Activated CD8-positive, alpha-beta memory T cell treated with anti-CD3 and anti-CD28 coated beads, Interleukin-2, amount 10 ng/mL, durations not matched to agents 7 days and 5 days (primary cell): Measurements from ENCODE around the gene TGFBRAP1. TPM values are rescaled to one million over a fixed set of nuclear protein-coding genes. Genes with fewer than 3 reads are reported as not detected.
A peak's percentile ranks its signal among the peaks of the same experiment; 100 is the strongest.
"Not testable (repeated sequence)": the region's sequence is repeated elsewhere in the genome, so short reads cannot be mapped to it uniquely, and the experiment has no call there.

Experiments
- ATAC-seq: fragments of 150-1000 bp; cut with Tn5 transposase; one replicate; pipeline ENCODE4 v1.10.0; 2021; ENCODE audit warnings: moderate library complexity
- CTCF ChIA-PET: fragments of 350-600 bp; sonication (Branson Sonifier 250); formaldehyde crosslinking; loops from one replicate; lab custom pipeline; 2021; ENCODE audit warnings: antibody characterized with exemption; lab: Charles Lee
- DNase-seq: peaks from one replicate; pipeline ENCODE4 v3.0.0-alpha.2; 2020
- H3K27ac Mint-ChIP-seq: one replicate; pipeline ENCODE4 v1.8.0; 2021; ENCODE audit warnings: mild to moderate bottlenecking, mixed read lengths
- H3K27me3 Mint-ChIP-seq: one replicate; pipeline ENCODE4 v1.8.0; 2021; ENCODE audit warnings: mixed read lengths
- H3K36me3 Mint-ChIP-seq: one replicate; pipeline ENCODE4 v1.8.0; 2021; ENCODE audit warnings: mild to moderate bottlenecking, mixed read lengths
- H3K4me1 Mint-ChIP-seq: one replicate; pipeline ENCODE4 v1.8.0; 2021; ENCODE audit warnings: mixed read lengths
- H3K4me3 Mint-ChIP-seq: one replicate; pipeline ENCODE4 v1.8.0; 2021; ENCODE audit warnings: mild to moderate bottlenecking, moderate library complexity, mixed read lengths
- H3K9me3 Mint-ChIP-seq: one replicate; pipeline ENCODE4 v1.8.0; 2022; ENCODE audit warnings: low read depth, mixed read lengths
- total RNA-seq, 2 experiments: library from RNA; stranded (reverse); gene quantifications; one replicate each; pipeline ENCODE4 v1.2.3, GENCODE V29; 2021

TGFBRAP1 gene
- total RNA-seq, 2 experiments from 2014 or later, result 19.4 to 22.2 TPM

GRCh38 chr2:105337122-105338019 lies 7.8 kb upstream of the TGFBRAP1 start, which contains the start of gene C2orf49:
Gene C2orf49, plus strand, starts transcription at chr2:105337540. Its CDS starts 48 bp downstream, at chr2:105337588.
- Mint-ChIP-seq H3K27me3 (no peaks in the 10 kb centered on the region), H3K9me3 (no peaks in the 10 kb centered on the region), H3K27ac (peak within 1 kb of the TSS; percentile 100), H3K4me3 (peak within 1 kb of the TSS; percentile 92), H3K36me3 (peaks cover 15% of the 10 kb centered on the region), H3K4me1 (peaks cover 48% of the 10 kb centered on the region)
- DNase-seq (peak; percentile 92), ATAC-seq (peak; percentile 92)
- CTCF ChIA-PET, result interaction anchor here (1.2 to 1.3 kb wide), 2 partner anchors 22 to 184 kb away, joined by 3 to 5 read pairs; no protein-coding TSS in a partner anchor

- no peak for DNase-seq
- no peak for ATAC-seq
- H3K9me3 Mint-ChIP-seq, result no peaks in the 10 kb centered on the region
- no peaks in the 10 kb centered on the region for H3K27me3 Mint-ChIP-seq
- H3K36me3 Mint-ChIP-seq, result peaks cover 15% of the 10 kb centered on the region
- peak overlapping the region; percentile 100 for H3K27ac Mint-ChIP-seq
- peak overlapping the region; percentile 92 for H3K4me3 Mint-ChIP-seq
- CTCF ChIA-PET, result no interaction called here
- peaks cover 48% of the 10 kb centered on the region for H3K4me1 Mint-ChIP-seq
These were observed 7.2 kb upstream of the TGFBRAP1 start for GRCh38 chr2:105336786-105337121.

GRCh38 chr2:105335469-105335868 lies 5.9 kb upstream of the TGFBRAP1 start:
- no peak overlapping the region for H3K4me3 Mint-ChIP-seq
- CTCF ChIA-PET, result interaction anchor here (1.0 to 1.4 kb wide), 3 partner anchors 9 to 179 kb away, joined by 3 to 5 read pairs (median 3); no protein-coding TSS in a partner anchor
- peaks cover 54% of the 10 kb centered on the region for H3K4me1 Mint-ChIP-seq
- no peak for ATAC-seq
- H3K9me3 Mint-ChIP-seq, result no peaks in the 10 kb centered on the region
- no peaks in the 10 kb centered on the region for H3K27me3 Mint-ChIP-seq
- peaks cover 5% of the 10 kb centered on the region for H3K36me3 Mint-ChIP-seq
- H3K27ac Mint-ChIP-seq, result peak overlapping the region; percentile 32
- no peak for DNase-seq

- ATAC-seq (no peak), DNase-seq (no peak)
- Mint-ChIP-seq H3K27ac (no peak overlapping the region), H3K36me3 (no peaks in the 10 kb centered on the region), H3K4me3 (no peak overlapping the region), H3K27me3 (no peaks in the 10 kb centered on the region), H3K4me1 (peaks cover 51% of the 10 kb centered on the region), H3K9me3 (no peaks in the 10 kb centered on the region)
- CTCF ChIA-PET, result no interaction called here
These were observed 4.7 kb upstream of the TGFBRAP1 start for GRCh38 chr2:105334211-105334610.

- no peaks in the 10 kb centered on the region for H3K9me3 Mint-ChIP-seq
- peaks cover 3% of the 10 kb centered on the region for H3K36me3 Mint-ChIP-seq
- H3K4me1 Mint-ChIP-seq, result peaks cover 43% of the 10 kb centered on the region
- CTCF ChIA-PET, result interaction anchor here (1.0 to 1.1 kb wide), 2 partner anchors 11 to 29 kb away, joined by 5 to 6 read pairs; no protein-coding TSS in a partner anchor
- ATAC-seq, result no peak
- no peaks in the 10 kb centered on the region for H3K27me3 Mint-ChIP-seq
- peak overlapping the region; percentile 80 for H3K4me3 Mint-ChIP-seq
- peak overlapping the region; percentile 88 for H3K27ac Mint-ChIP-seq
- no peak for DNase-seq
These were observed 1.3 kb upstream of the TGFBRAP1 start for GRCh38 chr2:105330681-105331375.

GRCh38 chr2:105329197-105329554 lies 359 bp downstream of the TGFBRAP1 start:
- peak overlapping the region; percentile 83 for H3K4me3 Mint-ChIP-seq
- no peaks in the 10 kb centered on the region for H3K9me3 Mint-ChIP-seq
- H3K27ac Mint-ChIP-seq, result peak overlapping the region; percentile 68
- H3K27me3 Mint-ChIP-seq, result no peaks in the 10 kb centered on the region
- CTCF ChIA-PET, result interaction anchor here (1.4 to 2.0 kb wide), 2 partner anchors 11 to 18 kb away, joined by 3 to 6 read pairs; no protein-coding TSS in a partner anchor
- H3K36me3 Mint-ChIP-seq, result peaks cover 7% of the 10 kb centered on the region
- ATAC-seq, result peak; percentile 21
- H3K4me1 Mint-ChIP-seq, result peaks cover 37% of the 10 kb centered on the region
- DNase-seq, result peak; percentile 46

- Mint-ChIP-seq H3K27me3 (no peaks in the 10 kb centered on the region), H3K27ac (peak overlapping the region; percentile 68), H3K9me3 (no peaks in the 10 kb centered on the region), H3K36me3 (peaks cover 7% of the 10 kb centered on the region), H3K4me1 (peaks cover 41% of the 10 kb centered on the region), H3K4me3 (peak overlapping the region; percentile 83)
- DNase-seq, result peak; percentile 72
- no peak for ATAC-seq
- CTCF ChIA-PET, result interaction anchor here (1.3 to 2.0 kb wide), 3 partner anchors 10 to 41 kb away, joined by 3 to 6 read pairs (median 3); no protein-coding TSS in a partner anchor
These were observed 996 bp downstream of the TGFBRAP1 start for GRCh38 chr2:105328281-105329196.

- H3K4me1 Mint-ChIP-seq, result peaks cover 46% of the 10 kb centered on the region
- no peaks in the 10 kb centered on the region for H3K27me3 Mint-ChIP-seq
- peak overlapping the region; percentile 83 for H3K4me3 Mint-ChIP-seq
- peaks cover 11% of the 10 kb centered on the region for H3K36me3 Mint-ChIP-seq
- no peaks in the 10 kb centered on the region for H3K9me3 Mint-ChIP-seq
- no peak for ATAC-seq
- CTCF ChIA-PET, result interaction anchor here (1.3 kb wide), 1 partner anchor 40 kb away, joined by 3 read pairs; no protein-coding TSS in a partner anchor
- no peak overlapping the region for H3K27ac Mint-ChIP-seq
- DNase-seq, result no peak
These were observed 1.8 kb downstream of the TGFBRAP1 start for GRCh38 chr2:105327690-105328089.

GRCh38 chr2:105327271-105327670 lies 2.3 kb downstream of the TGFBRAP1 start:
- H3K36me3 Mint-ChIP-seq, result peaks cover 12% of the 10 kb centered on the region
- H3K4me1 Mint-ChIP-seq, result peaks cover 48% of the 10 kb centered on the region
- not testable (repeated sequence) for H3K27ac Mint-ChIP-seq, H3K4me3 Mint-ChIP-seq, DNase-seq, ATAC-seq, H3K9me3 Mint-ChIP-seq, H3K27me3 Mint-ChIP-seq
- CTCF ChIA-PET, result interaction anchor here (1.3 kb wide), 1 partner anchor 39 kb away, joined by 3 read pairs; no protein-coding TSS in a partner anchor

- Mint-ChIP-seq H3K27me3 (no peaks in the 10 kb centered on the region), H3K4me1 (peaks cover 43% of the 10 kb centered on the region), H3K27ac (no peak overlapping the region), H3K9me3 (no peaks in the 10 kb centered on the region), H3K36me3 (peaks cover 12% of the 10 kb centered on the region), H3K4me3 (no peak overlapping the region)
- ATAC-seq (no peak), DNase-seq (no peak)
- CTCF ChIA-PET, result interaction anchor here (1.5 kb wide), 1 partner anchor 37 kb away, joined by 3 read pairs; no protein-coding TSS in a partner anchor
These were observed 4.1 kb downstream of the TGFBRAP1 start for GRCh38 chr2:105325389-105325963.

GRCh38 chr2:105324732-105325131 lies 4.8 kb downstream of the TGFBRAP1 start:
- no peak overlapping the region for H3K27ac Mint-ChIP-seq
- H3K4me3 Mint-ChIP-seq, result no peak overlapping the region
- peaks cover 37% of the 10 kb centered on the region for H3K4me1 Mint-ChIP-seq

GRCh38 chr2:105324101-105324500 lies 5.4 kb downstream of the TGFBRAP1 start:
- H3K9me3 Mint-ChIP-seq, result no peaks in the 10 kb centered on the region
- no peak for ATAC-seq
- H3K4me1 Mint-ChIP-seq, result peaks cover 36% of the 10 kb centered on the region
- no peak for DNase-seq
- CTCF ChIA-PET, result interaction anchor here (1.5 kb wide), 1 partner anchor 36 kb away, joined by 3 read pairs; no protein-coding TSS in a partner anchor
- H3K27me3 Mint-ChIP-seq, result no peaks in the 10 kb centered on the region
- H3K4me3 Mint-ChIP-seq, result no peak overlapping the region
- peaks cover 12% of the 10 kb centered on the region for H3K36me3 Mint-ChIP-seq
- no peak overlapping the region for H3K27ac Mint-ChIP-seq

More at GRCh38 chr2:105324732-105325131, 4.8 kb downstream of the TGFBRAP1 start:
- ATAC-seq (no peak), DNase-seq (no peak)
- Mint-ChIP-seq H3K27me3 (no peaks in the 10 kb centered on the region), H3K9me3 (no peaks in the 10 kb centered on the region), H3K36me3 (peaks cover 12% of the 10 kb centered on the region)
- CTCF ChIA-PET, result interaction anchor here (1.5 kb wide), 1 partner anchor 37 kb away, joined by 3 read pairs; no protein-coding TSS in a partner anchor
